NCI-H345 treated with DMSO at 0.1 percent for 48 hours (cell line): ENCODE measurements around the gene ITGA7.
"Not testable (repeated sequence)": the region's sequence is repeated elsewhere in the genome, so short reads cannot be mapped to it uniquely, and the experiment has no call there.

ENCODE experiments used
- DNase-seq: peaks from one replicate; lab custom pipeline; 2025; ENCODE audit not compliant: unreplicated experiment; lab: John Stamatoyannopoulos, UW

ITGA7 gene

GRCh38 chr12:55650620-55651298 lies 56.9 kb downstream of the ITGA7 start:
- not testable (repeated sequence) for DNase-seq

GRCh38 chr12:55647027-55647426 lies 60.7 kb downstream of the ITGA7 start:
- DNase-seq: no peak

GRCh38 chr12:55644591-55644990 lies 63.1 kb downstream of the ITGA7 start:
- no peak for DNase-seq

- no peak for DNase-seq
Observed at GRCh38 chr12:55642669-55643068, 65.0 kb downstream of the ITGA7 start.

- no peak for DNase-seq
Observed at GRCh38 chr12:55642267-55642666, 65.4 kb downstream of the ITGA7 start.

GRCh38 chr12:55641595-55641994 lies 66.1 kb downstream of the ITGA7 start:
- DNase-seq: no peak

GRCh38 chr12:55637467-55637866 lies 70.2 kb downstream of the ITGA7 start:
- no peak for DNase-seq

GRCh38 chr12:55636853-55637252 lies 70.9 kb downstream of the ITGA7 start, which contains the start of gene OR10P1:
Gene OR10P1, plus strand, starts transcription at chr12:55636892. Its CDS starts 0 bp downstream, at chr12:55636892.
- DNase-seq: no peak

GRCh38 chr12:55636116-55636655 lies 71.5 kb downstream of the ITGA7 start:
- no peak for DNase-seq
